A673 (cell line): ENCODE data around the gene CCDC40. TPM values are rescaled to one million over a fixed set of nuclear protein-coding genes. Genes with fewer than 3 reads are reported as not detected.
A peak's percentile ranks its signal among the peaks of the same experiment; 100 is the strongest.

Experiments
- Bru-seq: library from RNA; stranded (reverse); fragments of 400-500 nt; gene quantifications from one replicate; lab custom pipeline; 2021; lab: Mats Ljungman, UMichigan
- BruChase-seq, 2 experiments: library from RNA; stranded (reverse); fragments of 400-500 nt; gene quantifications; one replicate each; lab custom pipeline; 2021; lab: Mats Ljungman, UMichigan
- BruUV-seq: library from RNA; stranded (reverse); fragments of 400-500 nt; replicated peaks from 2 replicates; lab custom pipeline; 2021; lab: Mats Ljungman, UMichigan
- CTCF ChIA-PET: fragments of 300-600 bp; sonication (Branson Sonifier 250); formaldehyde crosslinking; loops from one replicate; lab custom pipeline; 2022; ENCODE audit warnings: antibody characterized with exemption; lab: Charles Lee
- POLR2A ChIA-PET: fragments of 300-600 bp; sonication (Branson Sonifier 250); formaldehyde crosslinking; loops from one replicate; lab custom pipeline; 2022; ENCODE audit warnings: antibody characterized with exemption; ENCODE audit not compliant: low non-redundant PET; lab: Charles Lee
- DNase-seq: peaks from one replicate; pipeline ENCODE4 v3.0.0-alpha.2; 2015; ENCODE audit warnings: low spot score
- H3K27ac ChIP-seq: fragments of 200-600 bp; sonication (generic); 2 replicates; pipeline ENCODE4 v1.5.1; 2016; ENCODE audit warnings: mixed run types, low read depth, mild to moderate bottlenecking, mixed read lengths, antibody characterized with exemption, low read length; ENCODE audit not compliant: poor library complexity, severe bottlenecking
- H3K27me3 ChIP-seq: fragments of 200-600 bp; sonication (generic); replicated peaks from 2 replicates; pipeline ENCODE4 v1.6.1; 2017; ENCODE audit warnings: mixed run types, low read depth, mild to moderate bottlenecking, mixed read lengths, antibody characterized with exemption, low read length; ENCODE audit not compliant: insufficient read depth, poor library complexity
- H3K36me3 ChIP-seq: fragments of 200-600 bp; sonication (generic); 2 replicates; pipeline ENCODE4 v1.6.1; 2016; ENCODE audit warnings: mixed run types, mild to moderate bottlenecking, mixed read lengths, antibody characterized with exemption, low read length; ENCODE audit not compliant: insufficient read depth, poor library complexity, severe bottlenecking
- H3K4me1 ChIP-seq: fragments of 200-600 bp; sonication (generic); 2 replicates; pipeline ENCODE4 v1.6.1; 2017; ENCODE audit warnings: mixed run types, mild to moderate bottlenecking, mixed read lengths, antibody characterized with exemption, low read length; ENCODE audit not compliant: insufficient read depth, poor library complexity, severe bottlenecking
- H3K4me3 ChIP-seq: fragments of 200-600 bp; sonication (generic); 2 replicates; pipeline ENCODE4 v1.5.1; 2016; ENCODE audit warnings: low read depth, mixed run types, mild to moderate bottlenecking, mixed read lengths, low read length; ENCODE audit not compliant: poor library complexity, severe bottlenecking
- H3K9me3 ChIP-seq: fragments of 200-600 bp; sonication (generic); 2 replicates; pipeline ENCODE4 v1.6.1; 2016; ENCODE audit warnings: mixed run types, low read depth, mild to moderate bottlenecking, mixed read lengths, antibody characterized with exemption, low read length; ENCODE audit not compliant: poor library complexity, severe bottlenecking
- CTCF ChIP-seq: fragments of 300-800, 200-600 bp; sonication (generic); conservative IDR thresholded peaks from 2 replicates; pipeline ENCODE4 v1.5.1; 2017; ENCODE audit warnings: low read depth, mild to moderate bottlenecking, antibody characterized with exemption, low read length, moderate library complexity, mixed read lengths
- EZH2 ChIP-seq: fragments of 200-600 bp; sonication (generic); IDR thresholded peaks from 2 replicates; pipeline ENCODE4 v1.6.1; 2017; ENCODE audit warnings: borderline replicate concordance, low read depth, mild to moderate bottlenecking, mixed read lengths, antibody characterized with exemption, low read length; ENCODE audit not compliant: poor library complexity, severe bottlenecking
- intact Hi-C: fragments of 100-400 bp; cut with micrococcal nuclease; formaldehyde crosslinking; loops from one replicate; pipeline ENCODE4 v1.10.0; 2022; ENCODE audit not compliant: unreplicated experiment
- long read RNA-seq: library from polyadenylated mRNA; stranded (forward); transcript quantifications from one replicate; pipeline ENCODE4 v2.0.0, GENCODE V29; 2022
- total RNA-seq: library from RNA; stranded (reverse); gene quantifications from 2 replicates; pipeline ENCODE4 v1.2.3, GENCODE V29; 2021

The CCDC40 gene
- total RNA-seq (3.5 and 6.4 TPM in 2 replicates), Bru-seq, nascent RNA (percentile 33 among the genes with signal in this experiment), BruChase-seq, experiment 1, labeled RNA remaining after a 2-hour chase (percentile 42 among the genes with signal in this experiment), BruChase-seq, experiment 2, labeled RNA remaining after a 6-hour chase (percentile 44 among the genes with signal in this experiment)
- long read RNA-seq, partial matches to known transcripts = 0 of 3 reads
- long read RNA-seq, other reads (novel, unspliced or antisense) = 2 of 3 reads

GRCh38 chr17:80035937-80036714, at the start of gene CCDC40:
Gene CCDC40, plus strand, starts transcription at chr17:80036642. Its CDS starts 21 bp downstream, at chr17:80036663.
- Histone ChIP-seq H3K36me3 (no peaks in the 10 kb centered on the region), H3K27me3 (no peaks in the 10 kb centered on the region), H3K9me3 (no peaks in the 10 kb centered on the region), H3K4me1 (peaks cover 5% of the 10 kb centered on the region), H3K4me3 (peak within 1 kb of the TSS; percentile 85), H3K27ac (peak within 1 kb of the TSS; percentile 85)
- ChIA-PET CTCF (no interaction called here), POLR2A (no interaction called here)
- intact Hi-C loops = no loop called here
- TF ChIP-seq CTCF (peak; percentile 32; the same call in 1 of the 2 replicates), EZH2 (no peak)
- peak; percentile 84 for DNase-seq
- no TSS peak for BruUV-seq

GRCh38 chr17:79987187-79987934, 49.1 kb upstream of the CCDC40 start:
- no peaks in the 10 kb centered on the region for H3K36me3 ChIP-seq
- intact Hi-C loops = no loop called here
- TF ChIP-seq CTCF = no peak
- TF ChIP-seq EZH2 = no peak
- no peaks in the 10 kb centered on the region for H3K9me3 ChIP-seq
- peak overlapping the region; percentile 5 for H3K27ac ChIP-seq
- peaks cover 45% of the 10 kb centered on the region for H3K4me1 ChIP-seq
- POLR2A ChIA-PET = no interaction called here
- no peak for DNase-seq
- no TSS peak for BruUV-seq
- no peak overlapping the region for H3K4me3 ChIP-seq
- H3K27me3 ChIP-seq = no peaks in the 10 kb centered on the region
- CTCF ChIA-PET = interaction anchor here (0.6 kb wide), 2 partner anchors 39 to 198 kb away, joined by 3 to 7 read pairs; no protein-coding TSS in a partner anchor

- H3K4me1 ChIP-seq = peaks cover 49% of the 10 kb centered on the region
- no peaks in the 10 kb centered on the region for H3K9me3 ChIP-seq
- peak overlapping the region; percentile 5 for H3K27ac ChIP-seq
- no peak for TF ChIP-seq EZH2
- TF ChIP-seq CTCF = no peak
- POLR2A ChIA-PET = no interaction called here
- no peak for DNase-seq
- H3K27me3 ChIP-seq = no peaks in the 10 kb centered on the region
- CTCF ChIA-PET = interaction anchor here (0.6 kb wide), 2 partner anchors 40 to 199 kb away, joined by 3 to 7 read pairs; no protein-coding TSS in a partner anchor
- H3K36me3 ChIP-seq = no peaks in the 10 kb centered on the region
- no peak overlapping the region for H3K4me3 ChIP-seq
- no TSS peak for BruUV-seq
- intact Hi-C loops = no loop called here
These were observed 48.6 kb upstream of the CCDC40 start for GRCh38 chr17:79987935-79988184.
